ENCODE results near the gene JAML.

DNA sequence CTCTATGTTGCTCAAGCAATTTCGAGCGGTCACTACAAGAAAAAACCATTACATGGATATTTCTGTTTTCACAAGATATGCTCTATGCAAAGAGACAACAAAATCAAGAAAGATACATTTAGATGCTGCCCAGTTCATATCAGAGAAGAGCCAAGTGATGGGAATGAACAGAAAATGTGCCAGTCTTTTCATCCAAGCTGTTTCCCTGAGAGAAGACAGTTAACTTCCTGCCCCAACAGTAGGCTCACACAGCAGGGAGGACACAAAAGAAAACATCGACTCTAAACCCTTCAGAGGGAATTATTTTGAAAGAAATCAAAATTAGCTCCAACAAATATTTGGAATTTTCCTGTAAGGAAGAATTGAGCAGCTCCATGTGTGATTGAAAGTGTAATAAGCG, 11.6 kb downstream of the JAML start:
- TF ChIP-seq POLR2A (IDR thresholded peaks at IDR 0.05): no peak
- TF ChIP-seq, protein P1, sequence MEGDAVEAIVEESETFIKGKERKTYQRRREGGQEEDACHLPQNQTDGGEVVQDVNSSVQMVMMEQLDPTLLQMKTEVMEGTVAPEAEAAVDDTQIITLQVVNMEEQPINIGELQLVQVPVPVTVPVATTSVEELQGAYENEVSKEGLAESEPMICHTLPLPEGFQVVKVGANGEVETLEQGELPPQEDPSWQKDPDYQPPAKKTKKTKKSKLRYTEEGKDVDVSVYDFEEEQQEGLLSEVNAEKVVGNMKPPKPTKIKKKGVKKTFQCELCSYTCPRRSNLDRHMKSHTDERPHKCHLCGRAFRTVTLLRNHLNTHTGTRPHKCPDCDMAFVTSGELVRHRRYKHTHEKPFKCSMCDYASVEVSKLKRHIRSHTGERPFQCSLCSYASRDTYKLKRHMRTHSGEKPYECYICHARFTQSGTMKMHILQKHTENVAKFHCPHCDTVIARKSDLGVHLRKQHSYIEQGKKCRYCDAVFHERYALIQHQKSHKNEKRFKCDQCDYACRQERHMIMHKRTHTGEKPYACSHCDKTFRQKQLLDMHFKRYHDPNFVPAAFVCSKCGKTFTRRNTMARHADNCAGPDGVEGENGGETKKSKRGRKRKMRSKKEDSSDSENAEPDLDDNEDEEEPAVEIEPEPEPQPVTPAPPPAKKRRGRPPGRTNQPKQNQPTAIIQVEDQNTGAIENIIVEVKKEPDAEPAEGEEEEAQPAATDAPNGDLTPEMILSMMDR (IDR thresholded peaks at IDR 0.05): no peak

All from heart left ventricle (tissue), 13 donors.